HL-60 (cell line): ENCODE measurements around the gene UBTF.

Experiments used
- GABPA ChIP-seq: IDR thresholded peaks from 2 replicates; pipeline ENCODE4 v1.6.1; 2012; ENCODE audit warnings: low read depth
- POLR2AphosphoS5 ChIP-seq: IDR thresholded peaks from 2 replicates; pipeline ENCODE4 v1.6.1; 2012; ENCODE audit warnings: low read depth
- TF ChIP-seq, protein P1 (sequence below): IDR thresholded peaks from one replicate; pipeline ENCODE4 v1.5.1; 2011; ENCODE audit warnings: low read length, control low read depth, inconsistent platforms; ENCODE audit not compliant: insufficient read depth

DNA sequence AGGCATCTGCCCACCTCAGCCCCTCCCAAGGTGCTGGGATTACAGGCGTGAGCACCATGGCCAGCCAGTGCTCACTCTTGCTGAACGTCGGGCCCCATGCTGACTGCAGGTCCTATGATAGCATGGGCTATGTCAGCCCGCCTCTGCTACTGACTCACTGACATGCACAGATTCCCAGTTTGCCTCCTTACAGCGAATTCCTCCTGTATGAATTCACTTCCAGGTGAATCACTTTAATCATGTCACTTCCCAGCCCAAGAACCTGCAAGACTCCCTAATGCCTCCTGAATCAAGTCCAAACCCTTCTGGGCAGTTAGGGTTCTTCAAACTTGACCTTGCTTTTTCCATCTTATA, 16.1 kb upstream of the UBTF start:
- TF ChIP-seq, protein P1, sequence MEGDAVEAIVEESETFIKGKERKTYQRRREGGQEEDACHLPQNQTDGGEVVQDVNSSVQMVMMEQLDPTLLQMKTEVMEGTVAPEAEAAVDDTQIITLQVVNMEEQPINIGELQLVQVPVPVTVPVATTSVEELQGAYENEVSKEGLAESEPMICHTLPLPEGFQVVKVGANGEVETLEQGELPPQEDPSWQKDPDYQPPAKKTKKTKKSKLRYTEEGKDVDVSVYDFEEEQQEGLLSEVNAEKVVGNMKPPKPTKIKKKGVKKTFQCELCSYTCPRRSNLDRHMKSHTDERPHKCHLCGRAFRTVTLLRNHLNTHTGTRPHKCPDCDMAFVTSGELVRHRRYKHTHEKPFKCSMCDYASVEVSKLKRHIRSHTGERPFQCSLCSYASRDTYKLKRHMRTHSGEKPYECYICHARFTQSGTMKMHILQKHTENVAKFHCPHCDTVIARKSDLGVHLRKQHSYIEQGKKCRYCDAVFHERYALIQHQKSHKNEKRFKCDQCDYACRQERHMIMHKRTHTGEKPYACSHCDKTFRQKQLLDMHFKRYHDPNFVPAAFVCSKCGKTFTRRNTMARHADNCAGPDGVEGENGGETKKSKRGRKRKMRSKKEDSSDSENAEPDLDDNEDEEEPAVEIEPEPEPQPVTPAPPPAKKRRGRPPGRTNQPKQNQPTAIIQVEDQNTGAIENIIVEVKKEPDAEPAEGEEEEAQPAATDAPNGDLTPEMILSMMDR, result no peak
- TF ChIP-seq GABPA, result no peak
- no peak for TF ChIP-seq POLR2AphosphoS5
